ENCODE results near the gene ABCA7.

ABCA7 gene

GRCh38 chr19:1082928-1083816, 43.3 kb downstream of the ABCA7 start:
- H3K27me3 Mint-ChIP-seq, result no peaks in the 10 kb centered on the region
- no peak overlapping the region for H3K4me3 Mint-ChIP-seq
- no peak for DNase-seq
- H3K9me3 Mint-ChIP-seq, result no peaks in the 10 kb centered on the region
- H3K27ac Mint-ChIP-seq, result peak overlapping the region; percentile 33
- H3K4me1 Mint-ChIP-seq (ENCODE audit: low read depth), result peaks cover 65% of the 10 kb centered on the region
- H3K36me3 Mint-ChIP-seq (ENCODE audit: low read depth), result peaks cover 91% of the 10 kb centered on the region

- Mint-ChIP-seq H3K27me3 (no peaks in the 10 kb centered on the region), H3K36me3 (ENCODE audit: low read depth) (peaks cover 93% of the 10 kb centered on the region), H3K27ac (peak overlapping the region; percentile 44), H3K9me3 (no peaks in the 10 kb centered on the region), H3K4me3 (no peak overlapping the region), H3K4me1 (ENCODE audit: low read depth) (peaks cover 73% of the 10 kb centered on the region)
- DNase-seq, result peak; percentile 55
These were observed 44.3 kb downstream of the ABCA7 start for GRCh38 chr19:1084024-1084868.

- Mint-ChIP-seq H3K4me1 (ENCODE audit: low read depth) (peaks cover 69% of the 10 kb centered on the region), H3K4me3 (no peak overlapping the region), H3K27me3 (no peaks in the 10 kb centered on the region), H3K27ac (peak overlapping the region; percentile 44), H3K9me3 (no peaks in the 10 kb centered on the region), H3K36me3 (ENCODE audit: low read depth) (peaks cover 91% of the 10 kb centered on the region)
- DNase-seq, result no peak
These were observed 45.2 kb downstream of the ABCA7 start for GRCh38 chr19:1085053-1085658.

- Mint-ChIP-seq H3K36me3 (ENCODE audit: low read depth) (peaks cover 91% of the 10 kb centered on the region), H3K27me3 (no peaks in the 10 kb centered on the region), H3K9me3 (no peaks in the 10 kb centered on the region), H3K27ac (peak overlapping the region; percentile 75), H3K4me3 (no peak overlapping the region), H3K4me1 (ENCODE audit: low read depth) (peaks cover 67% of the 10 kb centered on the region)
- DNase-seq, result no peak
These were observed 46.0 kb downstream of the ABCA7 start for GRCh38 chr19:1085676-1086442.

GRCh38 chr19:1086613-1087012, 46.7 kb downstream of the ABCA7 start:
- no peak for DNase-seq
- Mint-ChIP-seq H3K27me3 (no peaks in the 10 kb centered on the region), H3K4me3 (no peak overlapping the region), H3K9me3 (no peaks in the 10 kb centered on the region), H3K27ac (peak overlapping the region; percentile 75), H3K36me3 (ENCODE audit: low read depth) (peaks cover 89% of the 10 kb centered on the region), H3K4me1 (ENCODE audit: low read depth) (peaks cover 65% of the 10 kb centered on the region)

- no peak for DNase-seq
- peaks cover 66% of the 10 kb centered on the region for H3K4me1 Mint-ChIP-seq (ENCODE audit: low read depth)
- peaks cover 91% of the 10 kb centered on the region for H3K36me3 Mint-ChIP-seq (ENCODE audit: low read depth)
- no peaks in the 10 kb centered on the region for H3K27me3 Mint-ChIP-seq
- no peaks in the 10 kb centered on the region for H3K9me3 Mint-ChIP-seq
- H3K4me3 Mint-ChIP-seq, result peak overlapping the region; percentile 16
- H3K27ac Mint-ChIP-seq, result peak overlapping the region; percentile 90
These were observed 48.0 kb downstream of the ABCA7 start for GRCh38 chr19:1087813-1088415.

- Mint-ChIP-seq H3K27ac (peak overlapping the region; percentile 90), H3K9me3 (no peaks in the 10 kb centered on the region), H3K27me3 (no peaks in the 10 kb centered on the region), H3K36me3 (ENCODE audit: low read depth) (peaks cover 92% of the 10 kb centered on the region), H3K4me1 (ENCODE audit: low read depth) (peaks cover 67% of the 10 kb centered on the region), H3K4me3 (no peak overlapping the region)
- no peak for DNase-seq
These were observed 48.6 kb downstream of the ABCA7 start for GRCh38 chr19:1088416-1089010.

GRCh38 chr19:1089126-1089771, 49.3 kb downstream of the ABCA7 start:
- Mint-ChIP-seq H3K4me3 (no peak overlapping the region), H3K36me3 (ENCODE audit: low read depth) (peaks cover 90% of the 10 kb centered on the region), H3K27me3 (no peaks in the 10 kb centered on the region), H3K9me3 (no peaks in the 10 kb centered on the region), H3K27ac (peak overlapping the region; percentile 90), H3K4me1 (ENCODE audit: low read depth) (peaks cover 66% of the 10 kb centered on the region)
- DNase-seq, result no peak

GRCh38 chr19:1089891-1090290, 50.0 kb downstream of the ABCA7 start:
- peak overlapping the region; percentile 90 for H3K27ac Mint-ChIP-seq
- H3K27me3 Mint-ChIP-seq, result no peaks in the 10 kb centered on the region
- H3K9me3 Mint-ChIP-seq, result no peaks in the 10 kb centered on the region
- no peak overlapping the region for H3K4me3 Mint-ChIP-seq
- no peak for DNase-seq
- H3K36me3 Mint-ChIP-seq (ENCODE audit: low read depth), result peaks cover 89% of the 10 kb centered on the region
- peaks cover 64% of the 10 kb centered on the region for H3K4me1 Mint-ChIP-seq (ENCODE audit: low read depth)

- H3K27ac Mint-ChIP-seq, result peak overlapping the region; percentile 68
- no peaks in the 10 kb centered on the region for H3K9me3 Mint-ChIP-seq
- no peaks in the 10 kb centered on the region for H3K27me3 Mint-ChIP-seq
- peak overlapping the region; percentile 44 for H3K4me3 Mint-ChIP-seq
- DNase-seq, result no peak
- peaks cover 83% of the 10 kb centered on the region for H3K36me3 Mint-ChIP-seq (ENCODE audit: low read depth)
- H3K4me1 Mint-ChIP-seq (ENCODE audit: low read depth), result peaks cover 64% of the 10 kb centered on the region
These were observed 51.0 kb downstream of the ABCA7 start for GRCh38 chr19:1090731-1091543.

- Mint-ChIP-seq H3K9me3 (no peaks in the 10 kb centered on the region), H3K27ac (peak overlapping the region; percentile 59), H3K4me3 (no peak overlapping the region), H3K27me3 (no peaks in the 10 kb centered on the region), H3K4me1 (ENCODE audit: low read depth) (peaks cover 64% of the 10 kb centered on the region), H3K36me3 (ENCODE audit: low read depth) (peaks cover 77% of the 10 kb centered on the region)
- no peak for DNase-seq
These were observed 51.8 kb downstream of the ABCA7 start for GRCh38 chr19:1091544-1092175.

GRCh38 chr19:1093330-1093729, 53.4 kb downstream of the ABCA7 start:
- no peak for DNase-seq
- Mint-ChIP-seq H3K27me3 (no peaks in the 10 kb centered on the region), H3K9me3 (no peaks in the 10 kb centered on the region), H3K4me1 (ENCODE audit: low read depth) (peaks cover 58% of the 10 kb centered on the region), H3K4me3 (peak overlapping the region; percentile 93), H3K27ac (peak overlapping the region; percentile 92), H3K36me3 (ENCODE audit: low read depth) (peaks cover 60% of the 10 kb centered on the region)

Data from activated T-cell treated with anti-CD3 and anti-CD28 coated beads, Interleukin-2, amount 50 U/mL, for 24 hours (primary cell).